HPDE6-E6E7 (cell line): ENCODE results near the gene SOX5.

Experiments
- DNase-seq: peaks from one replicate; pipeline ENCODE4 v3.0.0; 2011; ENCODE audit warnings: missing footprints; ENCODE audit errors: extremely low spot score

The SOX5 gene

DNA sequence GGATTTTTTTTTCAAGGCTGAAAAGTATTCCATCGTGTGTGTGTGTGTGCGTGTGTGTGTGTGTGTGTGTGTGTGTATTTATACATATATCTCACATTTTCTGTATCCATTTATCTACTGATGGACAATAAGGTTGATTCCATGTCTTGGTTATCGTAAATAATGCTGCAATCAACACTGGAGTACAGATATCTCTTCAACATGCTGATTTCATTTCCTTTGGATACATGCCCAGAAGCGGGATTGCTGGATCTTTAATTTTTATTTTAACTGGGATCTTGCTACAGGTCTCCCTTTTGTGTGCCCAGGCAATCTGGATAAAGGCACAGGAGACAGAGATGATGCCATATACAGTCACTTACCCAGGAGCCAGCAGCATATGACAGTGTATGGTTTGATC, 338.1 kb downstream of the SOX5 start:
- DNase-seq, result no peak

GRCh38 chr12:23600919-23601318, 348.6 kb downstream of the SOX5 start:
- no peak for DNase-seq

- no peak for DNase-seq
Observed at GRCh38 chr12:23596568-23596967, 352.9 kb downstream of the SOX5 start.

GRCh38 chr12:23587833-23588559, 361.5 kb downstream of the SOX5 start:
- no peak for DNase-seq

DNA sequence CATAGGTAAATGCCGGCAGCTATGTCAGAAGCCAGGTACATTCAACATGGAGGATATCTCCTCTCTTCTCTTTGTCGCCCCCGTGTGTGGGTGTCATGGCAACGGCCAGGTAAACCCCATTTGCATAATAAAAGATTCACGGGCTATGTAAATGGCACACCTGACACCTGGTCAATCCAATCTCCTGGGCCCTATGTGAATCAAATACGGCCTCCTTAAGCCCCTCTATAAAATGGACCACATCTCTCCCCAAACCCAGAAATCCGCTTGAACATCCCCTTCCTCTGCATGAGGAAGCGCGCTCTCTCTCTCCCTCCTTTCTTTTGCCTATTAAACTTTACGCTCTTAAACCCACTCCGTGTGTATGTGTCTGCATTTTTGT, 363.7 kb downstream of the SOX5 start:
- no peak for DNase-seq

- DNase-seq, result no peak
Observed at GRCh38 chr12:23585156-23585781, 364.2 kb downstream of the SOX5 start.

DNA sequence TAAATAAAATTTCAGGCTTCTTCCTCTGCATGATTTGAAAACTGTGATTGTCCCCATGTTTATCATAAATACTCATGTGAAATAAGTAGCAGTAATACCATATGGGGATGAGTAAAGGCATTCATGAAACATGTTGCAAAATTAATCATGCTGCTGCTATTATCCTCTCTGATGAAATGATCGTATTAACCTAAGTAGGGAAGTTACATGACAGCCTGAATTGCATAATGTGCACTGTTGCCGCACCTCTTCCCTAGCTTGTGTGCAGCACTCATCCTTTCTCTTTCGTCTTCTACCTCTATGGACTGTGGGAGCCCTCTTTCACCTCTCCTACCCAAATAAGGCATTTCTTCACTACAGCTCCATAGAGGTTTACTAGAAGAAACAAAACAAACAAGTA, 367.6 kb downstream of the SOX5 start:
- DNase-seq, result no peak

- no peak for DNase-seq
Observed at GRCh38 chr12:23579257-23579656, 370.2 kb downstream of the SOX5 start.

- no peak for DNase-seq
Observed at GRCh38 chr12:23576372-23576771, 373.1 kb downstream of the SOX5 start.

- no peak for DNase-seq
Observed at GRCh38 chr12:23569356-23569755, 380.1 kb downstream of the SOX5 start.

DNA sequence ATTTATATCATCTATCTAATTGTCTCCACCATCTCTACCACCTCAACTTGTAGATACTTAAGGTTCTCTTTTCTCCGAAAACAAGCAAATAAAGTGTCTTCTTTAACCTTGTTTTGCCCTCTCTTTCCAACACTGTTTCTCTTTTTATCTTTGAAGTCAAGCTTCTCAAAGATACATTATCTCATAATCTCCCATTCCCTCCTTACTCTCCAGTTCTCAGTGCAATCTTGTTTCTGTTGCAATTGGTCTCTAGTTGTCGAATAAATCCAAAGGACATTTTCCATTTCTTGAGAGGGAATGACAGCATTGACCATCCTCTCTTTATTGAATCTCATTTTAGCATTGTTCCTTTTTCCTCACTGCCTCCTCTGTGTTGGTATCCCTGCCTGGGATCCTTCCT, 383.3 kb downstream of the SOX5 start:
- DNase-seq, result no peak

DNA sequence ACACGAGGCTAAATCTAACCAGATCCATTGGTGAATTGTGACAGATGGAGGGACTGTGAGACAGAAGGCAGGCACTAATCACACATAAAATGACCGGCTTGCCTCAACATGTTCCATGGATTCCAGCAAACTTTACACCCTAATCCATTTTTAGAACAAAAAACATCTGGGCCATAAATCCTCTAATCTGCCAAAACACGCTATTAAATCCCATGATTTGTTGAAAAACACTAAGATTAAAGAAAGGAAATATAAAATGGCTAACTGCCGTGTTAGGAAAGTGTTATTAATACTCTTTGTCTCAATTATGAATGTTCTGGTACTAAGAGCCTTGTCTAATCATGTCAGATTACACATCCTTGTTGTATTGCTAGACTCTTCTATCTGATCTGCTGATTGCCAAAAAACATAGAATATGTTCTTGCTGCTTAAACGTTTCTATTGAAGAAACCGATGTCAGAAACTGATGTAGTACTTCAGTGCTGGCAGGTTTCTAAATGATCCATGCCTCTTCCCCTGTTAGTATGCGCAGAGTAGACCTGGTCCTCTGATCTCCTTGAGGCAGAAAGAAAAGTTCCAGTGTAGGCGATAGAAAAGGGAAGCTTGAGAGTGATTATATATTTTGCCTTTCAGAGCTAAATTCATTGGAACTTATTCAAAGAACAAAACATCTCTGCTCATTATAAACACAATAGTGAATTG, 384.9 kb downstream of the SOX5 start:
- no peak for DNase-seq

DNA sequence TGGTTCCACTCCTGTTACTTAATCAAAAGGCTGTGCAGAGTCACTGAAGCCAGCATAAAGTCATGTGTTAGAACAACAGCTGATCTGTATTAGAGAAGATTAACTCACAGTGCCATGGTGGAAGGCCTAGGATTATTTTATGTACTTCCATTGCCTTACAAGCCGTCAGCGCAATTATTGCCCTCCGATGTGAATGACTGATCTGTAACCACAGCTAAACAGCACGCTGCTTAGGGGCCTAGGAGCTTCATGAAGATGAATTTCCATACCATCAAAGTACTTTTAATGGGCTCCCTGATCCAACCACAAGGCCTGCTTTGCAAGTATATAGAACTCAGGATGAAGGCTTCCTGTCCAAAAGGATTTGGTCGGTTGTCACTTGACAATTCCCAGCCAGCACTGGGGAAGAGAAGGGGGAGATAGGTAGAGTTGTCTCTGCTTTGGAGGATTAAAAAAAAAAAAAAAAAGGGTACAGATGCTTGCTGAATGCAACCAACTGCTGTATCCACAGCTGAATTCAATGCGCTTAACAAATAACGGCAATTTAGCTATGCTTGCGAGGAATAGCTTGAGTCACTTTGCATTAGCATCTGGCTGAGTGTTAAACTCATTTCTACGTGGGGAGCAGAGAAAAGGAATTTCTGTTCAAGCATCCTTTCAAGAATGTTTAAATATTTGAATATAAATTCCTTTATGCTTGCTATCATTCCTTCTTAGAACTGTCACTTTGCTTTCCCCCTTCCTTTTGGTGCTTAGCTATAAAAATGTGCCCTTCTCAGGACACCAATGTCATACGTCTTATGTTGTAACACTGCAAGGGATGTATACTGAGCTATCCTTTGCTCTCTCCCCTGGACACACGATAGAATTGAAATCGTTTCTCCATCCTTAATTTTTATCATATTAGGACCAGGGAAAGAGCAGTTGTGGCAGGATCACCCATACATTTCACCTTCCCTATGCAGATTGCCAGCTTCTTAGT, 387.8 kb downstream of the SOX5 start:
- no peak for DNase-seq

- DNase-seq, result no peak
Observed at GRCh38 chr12:23560611-23561010, 388.9 kb downstream of the SOX5 start.

DNA sequence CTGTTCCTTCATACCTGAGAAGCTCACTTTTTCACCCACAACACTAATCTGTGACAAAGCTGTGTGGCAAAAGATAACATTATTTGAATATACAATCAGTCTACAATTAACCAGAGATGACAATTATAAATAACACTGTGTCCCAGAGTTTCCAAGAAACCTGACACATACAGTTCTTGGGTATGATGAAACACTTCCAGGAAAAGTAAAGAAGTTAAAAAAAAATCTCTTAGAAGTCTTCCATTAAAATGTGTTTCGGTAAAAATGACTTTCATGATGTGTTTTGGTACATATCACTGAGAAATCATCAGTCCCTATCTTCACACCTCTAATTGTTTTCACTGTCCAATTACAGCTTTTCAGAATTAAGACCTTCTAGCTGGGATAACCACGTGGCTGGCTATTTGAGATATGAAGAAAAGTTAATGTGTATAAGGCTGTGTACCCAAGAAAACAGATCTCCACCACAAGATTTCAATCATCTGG, 390.2 kb downstream of the SOX5 start:
- no peak for DNase-seq

DNA sequence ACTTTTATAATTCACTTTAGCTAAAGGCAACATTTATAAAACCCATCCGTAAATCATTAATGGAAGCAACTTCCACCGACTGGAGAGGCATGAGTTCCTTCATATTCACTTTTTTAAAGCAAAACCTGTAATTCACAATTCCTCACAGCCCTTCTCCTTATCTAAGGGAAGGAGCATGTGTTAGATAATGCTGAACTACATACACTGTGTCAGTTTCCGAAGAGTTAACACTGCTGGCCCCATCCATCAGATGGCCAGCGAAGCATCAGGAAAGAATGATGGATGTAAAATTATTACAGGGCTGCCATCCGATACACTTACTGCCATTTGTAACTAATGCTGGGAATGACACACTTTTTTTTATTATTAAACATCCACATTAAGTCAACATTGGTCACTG, 392.8 kb downstream of the SOX5 start:
- DNase-seq, result no peak

GRCh38 chr12:23555825-23556207, 393.7 kb downstream of the SOX5 start:
- DNase-seq, result no peak

DNA sequence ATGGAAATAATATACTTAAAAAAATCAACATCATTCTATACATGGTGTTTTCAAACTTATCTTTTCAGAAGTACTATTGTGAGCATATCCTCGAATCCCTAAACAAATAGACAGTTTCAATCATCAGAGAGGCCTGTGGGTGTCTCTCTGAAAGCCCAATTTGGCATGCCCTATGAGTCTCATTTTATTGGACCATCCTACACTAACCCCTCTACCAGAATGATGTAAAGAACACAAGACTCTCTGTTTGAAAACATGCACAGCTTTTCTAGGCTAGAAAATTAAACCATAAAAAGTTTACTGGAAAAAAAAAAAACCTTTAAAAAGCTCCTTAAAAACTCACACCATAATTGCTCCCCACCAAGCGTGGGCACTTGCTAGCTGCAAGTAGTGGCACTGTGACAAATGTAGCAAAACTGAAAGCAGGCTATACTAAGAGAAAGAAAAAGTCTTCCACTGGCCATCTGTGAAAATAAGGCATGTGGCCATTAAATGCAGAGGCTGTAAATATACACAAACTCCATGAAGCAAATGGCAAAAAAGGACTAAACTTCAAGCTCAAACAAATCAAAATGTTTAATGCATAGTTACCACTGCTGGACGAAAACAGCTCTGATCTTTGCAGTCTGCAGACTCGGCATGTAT, 394.2 kb downstream of the SOX5 start:
- no peak for DNase-seq

DNA sequence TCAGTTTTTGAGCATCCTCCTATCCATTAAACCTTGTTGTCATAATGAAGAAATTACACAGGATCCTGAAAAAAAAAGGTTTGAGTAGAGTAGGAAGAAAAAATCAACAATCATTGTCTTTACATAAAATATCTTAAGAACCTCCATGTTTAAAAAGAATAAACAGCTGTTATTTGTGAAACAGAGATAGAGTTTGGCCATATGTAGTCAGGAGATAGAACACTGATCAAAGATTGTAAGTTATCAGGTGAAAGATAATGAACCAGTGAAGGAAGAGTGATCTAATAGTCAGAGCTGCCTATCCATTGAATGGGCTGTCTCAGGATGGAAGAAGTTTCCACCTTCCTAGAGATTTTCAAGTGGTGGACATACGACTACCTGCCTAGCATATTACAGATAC, 397.1 kb downstream of the SOX5 start:
- DNase-seq, result no peak

GRCh38 chr12:23550753-23551152, 398.7 kb downstream of the SOX5 start:
- no peak for DNase-seq

DNA sequence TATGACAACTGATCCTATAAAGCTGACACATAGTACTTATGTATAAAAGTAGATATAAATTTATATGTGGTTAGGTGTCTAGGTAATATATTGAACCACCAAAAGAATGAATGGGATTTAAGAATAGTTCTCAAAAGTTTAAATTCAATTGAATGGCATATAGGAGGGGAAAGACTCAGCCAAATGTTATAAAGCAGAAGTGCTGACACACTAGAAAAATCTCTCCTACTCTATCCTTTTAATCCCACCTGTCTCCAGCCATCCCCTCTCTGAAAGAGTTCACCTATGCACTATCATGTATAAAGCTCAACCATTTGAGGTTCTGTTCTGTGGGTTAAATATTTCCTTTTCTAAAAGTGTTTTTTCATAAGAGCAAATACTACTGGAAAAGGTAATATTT, 400.7 kb downstream of the SOX5 start:
- DNase-seq, result no peak
